Nephron progenitor cell (in vitro differentiated cells): ENCODE measurements around the gene ZNF622.

ENCODE experiments used
- DNase-seq: peaks from one replicate; pipeline ENCODE4 v3.0.0; 2021
- H3K27ac Mint-ChIP-seq: 2 replicates; pipeline ENCODE4 v1.8.0; 2021; ENCODE audit warnings: mild to moderate bottlenecking, moderate library complexity, mixed read lengths
- H3K27me3 Mint-ChIP-seq: 2 replicates; pipeline ENCODE4 v1.8.0; 2021; ENCODE audit warnings: mild to moderate bottlenecking, low read depth, mixed read lengths; ENCODE audit not compliant: poor library complexity
- H3K36me3 Mint-ChIP-seq: 2 replicates; pipeline ENCODE4 v1.8.0; 2021; ENCODE audit warnings: low read depth, mixed read lengths
- H3K4me1 Mint-ChIP-seq: 2 replicates; pipeline ENCODE4 v1.8.0; 2021; ENCODE audit warnings: mixed read lengths
- H3K4me3 Mint-ChIP-seq: 2 replicates; pipeline ENCODE4 v1.8.0; 2021; ENCODE audit warnings: mild to moderate bottlenecking, moderate library complexity, mixed read lengths
- H3K9me3 Mint-ChIP-seq: 2 replicates; pipeline ENCODE4 v1.8.0; 2021; ENCODE audit warnings: mild to moderate bottlenecking, moderate library complexity, mixed read lengths
- TF ChIP-seq, protein P1 (sequence below): fragments of 200-600 bp; sonication (generic); IDR thresholded peaks from 2 replicates; pipeline ENCODE4 v1.5.0; 2021; ENCODE audit warnings: antibody characterized with exemption

The ZNF622 gene

DNA sequence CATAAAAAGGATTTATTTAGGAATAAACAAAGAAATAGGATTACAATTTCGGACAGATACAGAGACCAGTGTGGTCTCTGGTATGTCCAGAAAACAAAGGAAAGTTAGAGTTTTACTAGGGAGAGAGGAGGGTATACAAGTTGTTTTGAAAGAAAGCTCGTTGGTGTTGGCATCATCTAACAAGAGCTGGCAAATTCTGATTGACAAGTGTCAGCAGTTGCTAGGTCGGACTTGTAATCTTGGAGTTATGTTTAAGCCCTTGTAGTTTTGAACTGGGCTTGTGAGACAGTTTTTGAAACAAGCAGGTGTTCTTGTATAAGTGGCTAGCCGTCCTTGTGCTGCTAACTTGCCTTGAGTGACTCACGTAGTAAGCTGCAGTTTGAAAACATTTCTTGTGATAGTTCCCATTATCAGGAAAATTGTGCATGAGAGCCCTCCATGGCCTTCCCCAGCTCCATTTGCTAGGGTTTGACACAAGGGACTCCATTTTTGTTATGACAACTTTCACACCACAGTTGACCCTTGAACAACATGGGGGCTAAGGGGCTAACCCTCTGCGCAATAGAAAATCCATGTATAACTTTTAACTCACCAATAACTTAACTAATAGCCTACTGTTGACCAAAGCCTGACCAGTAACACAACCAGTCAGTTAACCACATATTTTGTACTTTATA is 48.1 kb downstream of the ZNF622 start:
- H3K27me3 Mint-ChIP-seq, result peaks cover 14% of the 10 kb centered on the region
- TF ChIP-seq, protein P1, sequence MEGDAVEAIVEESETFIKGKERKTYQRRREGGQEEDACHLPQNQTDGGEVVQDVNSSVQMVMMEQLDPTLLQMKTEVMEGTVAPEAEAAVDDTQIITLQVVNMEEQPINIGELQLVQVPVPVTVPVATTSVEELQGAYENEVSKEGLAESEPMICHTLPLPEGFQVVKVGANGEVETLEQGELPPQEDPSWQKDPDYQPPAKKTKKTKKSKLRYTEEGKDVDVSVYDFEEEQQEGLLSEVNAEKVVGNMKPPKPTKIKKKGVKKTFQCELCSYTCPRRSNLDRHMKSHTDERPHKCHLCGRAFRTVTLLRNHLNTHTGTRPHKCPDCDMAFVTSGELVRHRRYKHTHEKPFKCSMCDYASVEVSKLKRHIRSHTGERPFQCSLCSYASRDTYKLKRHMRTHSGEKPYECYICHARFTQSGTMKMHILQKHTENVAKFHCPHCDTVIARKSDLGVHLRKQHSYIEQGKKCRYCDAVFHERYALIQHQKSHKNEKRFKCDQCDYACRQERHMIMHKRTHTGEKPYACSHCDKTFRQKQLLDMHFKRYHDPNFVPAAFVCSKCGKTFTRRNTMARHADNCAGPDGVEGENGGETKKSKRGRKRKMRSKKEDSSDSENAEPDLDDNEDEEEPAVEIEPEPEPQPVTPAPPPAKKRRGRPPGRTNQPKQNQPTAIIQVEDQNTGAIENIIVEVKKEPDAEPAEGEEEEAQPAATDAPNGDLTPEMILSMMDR, result no peak
- H3K36me3 Mint-ChIP-seq, result no peaks in the 10 kb centered on the region
- no peak for DNase-seq
- no peaks in the 10 kb centered on the region for H3K9me3 Mint-ChIP-seq
- H3K27ac Mint-ChIP-seq, result no peak overlapping the region
- no peak overlapping the region for H3K4me3 Mint-ChIP-seq
- H3K4me1 Mint-ChIP-seq, result peaks cover 23% of the 10 kb centered on the region

DNA sequence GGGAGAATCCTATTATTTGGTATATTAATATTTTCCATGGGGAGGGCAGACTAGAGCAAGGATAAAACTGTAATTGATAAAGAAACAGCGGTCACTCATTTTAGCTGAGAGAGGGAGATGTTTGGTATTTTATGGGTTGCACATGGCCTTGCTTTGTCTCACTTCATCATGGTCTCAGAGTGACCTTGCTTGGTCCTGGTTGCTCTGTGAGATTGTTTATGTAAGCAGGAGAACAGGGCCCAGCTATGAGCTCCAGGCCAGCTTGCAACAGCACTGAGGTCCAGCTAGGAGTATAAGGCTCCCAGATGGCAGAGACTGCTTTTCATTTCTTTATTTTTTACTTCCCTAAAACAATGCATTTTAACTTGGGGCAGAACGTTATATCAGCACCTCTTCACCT is 50.7 kb downstream of the ZNF622 start:
- no peaks in the 10 kb centered on the region for H3K9me3 Mint-ChIP-seq
- no peak for DNase-seq
- H3K36me3 Mint-ChIP-seq, result no peaks in the 10 kb centered on the region
- peaks cover 3% of the 10 kb centered on the region for H3K27me3 Mint-ChIP-seq
- H3K27ac Mint-ChIP-seq, result no peak overlapping the region
- TF ChIP-seq, protein P1, result no peak
- H3K4me3 Mint-ChIP-seq, result no peak overlapping the region
- peaks cover 5% of the 10 kb centered on the region for H3K4me1 Mint-ChIP-seq

DNA sequence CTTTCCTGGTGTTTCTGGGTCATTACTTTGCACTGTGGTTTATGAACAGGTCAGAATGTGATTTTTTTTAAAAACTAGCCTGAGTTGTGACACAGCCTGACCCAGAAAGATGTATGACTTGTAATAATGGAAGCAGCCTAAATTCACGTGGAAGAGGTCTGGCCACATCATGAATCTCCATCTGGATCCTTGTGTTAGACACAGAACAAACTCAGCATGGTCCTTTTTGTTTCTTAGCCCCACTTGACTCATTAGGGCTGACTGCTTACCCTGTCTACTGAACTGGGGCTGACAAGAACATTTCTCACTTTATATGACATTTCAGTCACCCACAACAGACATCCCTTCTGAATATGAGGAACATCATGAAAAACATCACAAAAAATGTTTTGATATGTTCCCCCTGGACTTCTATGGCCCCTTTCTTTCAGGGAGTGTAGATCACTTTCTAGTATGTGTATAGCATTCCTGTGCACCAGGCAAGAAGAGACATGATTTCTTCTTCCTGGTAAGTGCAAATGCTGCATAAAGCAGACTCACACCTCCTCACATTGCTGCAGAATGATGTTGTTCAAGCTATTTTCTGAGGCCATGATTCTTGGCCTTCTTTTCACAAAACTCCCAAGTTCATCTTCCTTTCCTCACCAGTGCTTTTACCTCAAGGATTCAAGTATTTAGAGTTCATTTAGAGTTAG is 52.3 kb downstream of the ZNF622 start:
- no peaks in the 10 kb centered on the region for H3K36me3 Mint-ChIP-seq
- H3K27me3 Mint-ChIP-seq, result peaks cover 3% of the 10 kb centered on the region
- no peak for DNase-seq
- H3K4me3 Mint-ChIP-seq, result no peak overlapping the region
- peaks cover 5% of the 10 kb centered on the region for H3K4me1 Mint-ChIP-seq
- no peak overlapping the region for H3K27ac Mint-ChIP-seq
- no peaks in the 10 kb centered on the region for H3K9me3 Mint-ChIP-seq
- TF ChIP-seq, protein P1, result no peak

DNA sequence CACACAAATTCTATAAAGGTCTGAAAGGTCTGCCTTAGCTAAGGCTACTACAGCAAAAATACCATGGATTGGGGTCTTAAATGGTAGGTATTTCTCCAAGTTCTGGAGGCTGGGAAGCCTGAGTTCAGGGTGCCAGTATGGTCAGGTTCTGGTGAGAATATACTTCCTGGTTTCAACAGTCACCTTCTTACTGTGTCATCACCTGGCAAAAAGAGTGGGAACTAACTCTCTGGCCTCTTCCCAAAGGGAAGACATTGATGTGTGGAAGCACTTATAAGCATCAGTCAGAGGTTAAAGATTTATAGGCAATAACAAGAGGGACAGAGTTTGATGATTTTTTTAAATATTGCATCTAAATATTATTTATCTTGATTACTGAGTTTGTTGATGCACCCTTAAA is 53.0 kb downstream of the ZNF622 start:
- DNase-seq, result no peak
- Mint-ChIP-seq H3K4me3 (no peak overlapping the region), H3K27me3 (peaks cover 3% of the 10 kb centered on the region), H3K9me3 (no peaks in the 10 kb centered on the region), H3K36me3 (no peaks in the 10 kb centered on the region), H3K4me1 (peaks cover 5% of the 10 kb centered on the region), H3K27ac (no peak overlapping the region)
- TF ChIP-seq, protein P1, result no peak

- no peak for DNase-seq
- Mint-ChIP-seq H3K27me3 (peaks cover 3% of the 10 kb centered on the region), H3K9me3 (no peaks in the 10 kb centered on the region), H3K4me3 (no peak overlapping the region), H3K4me1 (peaks cover 5% of the 10 kb centered on the region), H3K36me3 (no peaks in the 10 kb centered on the region), H3K27ac (no peak overlapping the region)
- TF ChIP-seq, protein P1, result no peak
Measured at GRCh38 chr5:16411741-16412455, 53.7 kb downstream of the ZNF622 start.
